Mesendoderm (in vitro differentiated cells): ENCODE results near the gene YIPF2.
A peak's percentile ranks its signal among the peaks of the same experiment; 100 is the strongest.

ENCODE experiments used
- DNase-seq: peaks from one replicate; pipeline ENCODE4 v3.0.0; 2013
- H2AK5ac ChIP-seq: 2 replicates; pipeline ENCODE4 v1.6.1; 2013; ENCODE audit warnings: low read length, inconsistent platforms
- H2BK120ac ChIP-seq: 2 replicates; pipeline ENCODE4 v1.6.1; 2013; ENCODE audit warnings: low read depth, mild to moderate bottlenecking, low read length, moderate library complexity, mixed read lengths
- H2BK15ac ChIP-seq: replicated peaks from 2 replicates; pipeline ENCODE4 v1.6.1; 2013; ENCODE audit warnings: low read depth, mild to moderate bottlenecking, moderate library complexity
- H2BK5ac ChIP-seq: 2 replicates; pipeline ENCODE4 v1.6.1; 2013; ENCODE audit warnings: low read length, inconsistent platforms
- H3K18ac ChIP-seq: 2 replicates; pipeline ENCODE4 v1.6.1; 2013; ENCODE audit warnings: mild to moderate bottlenecking, low read length, mixed read lengths
- H3K23ac ChIP-seq: one replicate; pipeline ENCODE4 v1.6.1; 2013; ENCODE audit warnings: low read length
- H3K27ac ChIP-seq: 2 replicates; pipeline ENCODE4 v1.5.1; 2013; ENCODE audit warnings: low read depth, mild to moderate bottlenecking, inconsistent platforms, low read length, moderate library complexity
- H3K27me3 ChIP-seq: 2 replicates; pipeline ENCODE4 v1.6.1; 2013; ENCODE audit warnings: low read length, control low read depth, mild to moderate bottlenecking, inconsistent platforms; ENCODE audit not compliant: insufficient read depth, poor library complexity
- H3K36me3 ChIP-seq: 2 replicates; pipeline ENCODE4 v1.6.1; 2013; ENCODE audit warnings: low read length, inconsistent platforms; ENCODE audit not compliant: control insufficient read depth, insufficient read depth
- H3K4ac ChIP-seq: one replicate; pipeline ENCODE4 v1.6.1; 2013; ENCODE audit warnings: low read depth, mild to moderate bottlenecking, low read length, moderate library complexity
- H3K4me1 ChIP-seq: 2 replicates; pipeline ENCODE4 v1.6.1; 2013; ENCODE audit warnings: low read depth, low read length, inconsistent platforms; ENCODE audit not compliant: control insufficient read depth
- H3K4me2 ChIP-seq: 2 replicates; pipeline ENCODE4 v1.6.1; 2013; ENCODE audit warnings: low read length
- H3K4me3 ChIP-seq: 2 replicates; pipeline ENCODE4 v1.5.1; 2013; ENCODE audit warnings: mild to moderate bottlenecking, low read length
- H3K56ac ChIP-seq: one replicate; pipeline ENCODE4 v1.6.1; 2013; ENCODE audit warnings: low read length
- H3K79me1 ChIP-seq: 2 replicates; pipeline ENCODE4 v1.6.1; 2013; ENCODE audit warnings: low read length, inconsistent platforms
- H3K79me2 ChIP-seq: 2 replicates; pipeline ENCODE4 v1.6.1; 2013; ENCODE audit warnings: mild to moderate bottlenecking, low read length; ENCODE audit not compliant: control insufficient read depth, insufficient read depth
- H3K9ac ChIP-seq: 2 replicates; pipeline ENCODE4 v1.6.1; 2013; ENCODE audit warnings: low read length, inconsistent platforms
- H4K5ac ChIP-seq: one replicate; pipeline ENCODE4 v1.6.1; 2013; ENCODE audit warnings: low read length
- H4K8ac ChIP-seq: one replicate; pipeline ENCODE4 v1.6.1; 2013; ENCODE audit warnings: low read depth, mild to moderate bottlenecking, control low read depth, low read length, moderate library complexity
- WGBS: extraction: QIAGEN DNeasy Blood & Tissue Kit; methylation state at CpG from one replicate; pipeline ENCODE4 v1.1.7; 2013; ENCODE audit warnings: low lambda C conversion rate, missing lambda C conversion rate; ENCODE audit not compliant: insufficient coverage; ENCODE audit errors: extremely low coverage; 5-methylcytosine and 5-hydroxymethylcytosine counted together

The YIPF2 gene

DNA sequence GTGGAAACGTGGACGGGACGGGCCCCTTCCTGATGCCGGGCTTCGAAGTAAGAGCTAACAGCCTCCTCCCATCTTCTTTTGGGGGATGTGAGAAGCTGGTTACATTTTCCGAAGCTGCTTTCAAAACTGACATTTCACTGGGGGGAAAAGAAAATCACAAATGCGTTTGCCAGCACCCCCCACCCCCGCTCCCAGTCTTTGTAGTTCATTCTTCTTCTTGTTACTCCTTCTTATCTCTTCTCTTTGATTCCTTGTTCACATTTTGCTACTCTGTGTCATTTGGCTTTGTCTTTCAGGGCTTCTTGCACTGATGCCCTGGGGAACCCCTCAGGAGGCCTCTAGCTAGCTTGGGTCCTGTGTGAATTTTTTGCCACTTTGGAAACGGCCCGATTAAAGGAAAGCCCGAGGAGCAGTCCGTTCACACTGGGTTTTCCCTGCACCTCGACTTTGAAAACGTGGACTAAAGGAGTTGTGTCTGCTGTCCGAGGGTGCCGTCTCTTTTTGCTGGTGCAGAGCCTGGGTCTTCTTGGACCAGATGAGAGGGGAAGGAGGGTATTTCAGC lies 55.8 kb downstream of the YIPF2 start:
- no peaks in the 10 kb centered on the region for H3K4me1 ChIP-seq
- peak overlapping the region; percentile 96 for H3K56ac ChIP-seq
- H4K8ac ChIP-seq = no peak overlapping the region
- no peak overlapping the region for H2AK5ac ChIP-seq
- H3K27me3 ChIP-seq = no peaks in the 10 kb centered on the region
- DNase-seq = no peak
- peak overlapping the region; percentile 85 for H3K4me3 ChIP-seq
- H3K36me3 ChIP-seq = no peaks in the 10 kb centered on the region
- H2BK5ac ChIP-seq = no peak overlapping the region
- no peak overlapping the region for H2BK15ac ChIP-seq
- peak overlapping the region; percentile 95 for H3K18ac ChIP-seq
- peak overlapping the region; percentile 95 for H3K9ac ChIP-seq
- no peak overlapping the region for H2BK120ac ChIP-seq
- H3K23ac ChIP-seq = peak overlapping the region; percentile 89
- H4K5ac ChIP-seq = no peak overlapping the region
- H3K79me2 ChIP-seq = peaks cover 40% of the 10 kb centered on the region
- no peak overlapping the region for H3K27ac ChIP-seq
- peaks cover 11% of the 10 kb centered on the region for H3K79me1 ChIP-seq
- H3K4me2 ChIP-seq = peak overlapping the region; percentile 89
- peak overlapping the region; percentile 97 for H3K4ac ChIP-seq
- no CpG with 5 or more reads among the region's 16 CpGs for WGBS
